ENCODE measurements around the gene PRPSAP2. TPM values are rescaled to one million over a fixed set of nuclear protein-coding genes. Genes with fewer than 3 reads are reported as not detected.

The PRPSAP2 gene
- total RNA-seq, 1 experiment from 2014 or later = 24.6 TPM

- BruUV-seq (replicated peaks) = no TSS peak
- Mint-ChIP-seq H3K4me3 (ENCODE audit: low read depth, unreplicated experiment) (peak overlapping the region; percentile 92), H3K36me3 (ENCODE audit: insufficient read depth, unreplicated experiment) (peaks cover 25% of the 10 kb centered on the region), H3K4me1 (ENCODE audit: low read depth, unreplicated experiment) (no peaks in the 10 kb centered on the region), H3K9me3 (ENCODE audit: low read depth, unreplicated experiment) (no peaks in the 10 kb centered on the region), H3K27ac (ENCODE audit: unreplicated experiment) (peak overlapping the region; percentile 84), H3K27me3 (ENCODE audit: unreplicated experiment) (no peaks in the 10 kb centered on the region)
- CTCF ChIA-PET = interaction anchor here (0.6 kb wide), 1 partner anchor 38 kb away, joined by 3 read pairs; no protein-coding TSS in a partner anchor
- intact Hi-C loops (cut with micrococcal nuclease; ENCODE audit: unreplicated experiment) = no loop called here
- TF ChIP-seq, protein P1, sequence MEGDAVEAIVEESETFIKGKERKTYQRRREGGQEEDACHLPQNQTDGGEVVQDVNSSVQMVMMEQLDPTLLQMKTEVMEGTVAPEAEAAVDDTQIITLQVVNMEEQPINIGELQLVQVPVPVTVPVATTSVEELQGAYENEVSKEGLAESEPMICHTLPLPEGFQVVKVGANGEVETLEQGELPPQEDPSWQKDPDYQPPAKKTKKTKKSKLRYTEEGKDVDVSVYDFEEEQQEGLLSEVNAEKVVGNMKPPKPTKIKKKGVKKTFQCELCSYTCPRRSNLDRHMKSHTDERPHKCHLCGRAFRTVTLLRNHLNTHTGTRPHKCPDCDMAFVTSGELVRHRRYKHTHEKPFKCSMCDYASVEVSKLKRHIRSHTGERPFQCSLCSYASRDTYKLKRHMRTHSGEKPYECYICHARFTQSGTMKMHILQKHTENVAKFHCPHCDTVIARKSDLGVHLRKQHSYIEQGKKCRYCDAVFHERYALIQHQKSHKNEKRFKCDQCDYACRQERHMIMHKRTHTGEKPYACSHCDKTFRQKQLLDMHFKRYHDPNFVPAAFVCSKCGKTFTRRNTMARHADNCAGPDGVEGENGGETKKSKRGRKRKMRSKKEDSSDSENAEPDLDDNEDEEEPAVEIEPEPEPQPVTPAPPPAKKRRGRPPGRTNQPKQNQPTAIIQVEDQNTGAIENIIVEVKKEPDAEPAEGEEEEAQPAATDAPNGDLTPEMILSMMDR (IDR thresholded peaks at IDR 0.05; ENCODE audit: unreplicated experiment) = no peak
- DNase-seq = no peak
Observed at GRCh38 chr17:18856570-18856915, 1.4 kb upstream of the PRPSAP2 start.

GRCh38 chr17:18858567-18859245, 775 bp downstream of the PRPSAP2 start:
- CTCF ChIA-PET = interaction anchor here (0.6 kb wide), 1 partner anchor 25 kb away, joined by 5 read pairs; no protein-coding TSS in a partner anchor
- no peaks in the 10 kb centered on the region for H3K27me3 Mint-ChIP-seq (ENCODE audit: unreplicated experiment)
- TF ChIP-seq, protein P1 (IDR thresholded peaks at IDR 0.05; ENCODE audit: unreplicated experiment) = no peak
- intact Hi-C loops (cut with micrococcal nuclease; ENCODE audit: unreplicated experiment) = no loop called here
- no peaks in the 10 kb centered on the region for H3K9me3 Mint-ChIP-seq (ENCODE audit: low read depth, unreplicated experiment)
- peak overlapping the region; percentile 75 for H3K4me3 Mint-ChIP-seq (ENCODE audit: low read depth, unreplicated experiment)
- H3K4me1 Mint-ChIP-seq (ENCODE audit: low read depth, unreplicated experiment) = no peaks in the 10 kb centered on the region
- no peak for DNase-seq
- peak overlapping the region; percentile 79 for H3K27ac Mint-ChIP-seq (ENCODE audit: unreplicated experiment)
- peaks cover 25% of the 10 kb centered on the region for H3K36me3 Mint-ChIP-seq (ENCODE audit: insufficient read depth, unreplicated experiment)
- BruUV-seq (replicated peaks) = TSS peak; percentile 74

DNA sequence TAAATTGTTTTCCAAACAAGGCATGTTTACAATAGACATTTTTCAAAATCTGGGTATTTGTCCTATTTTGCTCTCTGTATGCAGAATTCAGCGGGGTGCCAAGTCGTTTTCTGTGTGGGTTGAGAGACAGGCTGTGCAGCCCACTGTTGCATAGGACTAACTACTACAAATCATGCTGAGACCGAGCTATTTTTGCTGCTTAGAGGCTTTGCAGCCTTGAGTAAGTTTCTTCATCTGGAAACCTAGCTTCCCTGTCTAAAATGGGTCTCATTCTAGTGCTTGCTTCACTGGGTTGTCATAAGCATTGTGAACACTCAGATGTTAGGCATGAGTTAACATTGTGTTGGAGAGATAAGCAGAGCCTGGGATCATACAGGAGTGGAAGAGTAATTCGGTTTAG, 1.3 kb downstream of the PRPSAP2 start:
- intact Hi-C loops (cut with micrococcal nuclease; ENCODE audit: unreplicated experiment) = no loop called here
- no peak for DNase-seq
- H3K27ac Mint-ChIP-seq (ENCODE audit: unreplicated experiment) = peak overlapping the region; percentile 79
- H3K9me3 Mint-ChIP-seq (ENCODE audit: low read depth, unreplicated experiment) = no peaks in the 10 kb centered on the region
- no peaks in the 10 kb centered on the region for H3K27me3 Mint-ChIP-seq (ENCODE audit: unreplicated experiment)
- no TSS peak for BruUV-seq (replicated peaks)
- H3K4me3 Mint-ChIP-seq (ENCODE audit: low read depth, unreplicated experiment) = peak overlapping the region; percentile 75
- H3K4me1 Mint-ChIP-seq (ENCODE audit: low read depth, unreplicated experiment) = no peaks in the 10 kb centered on the region
- CTCF ChIA-PET = no interaction called here
- TF ChIP-seq, protein P1 (IDR thresholded peaks at IDR 0.05; ENCODE audit: unreplicated experiment) = no peak
- peaks cover 25% of the 10 kb centered on the region for H3K36me3 Mint-ChIP-seq (ENCODE audit: insufficient read depth, unreplicated experiment)

DNA sequence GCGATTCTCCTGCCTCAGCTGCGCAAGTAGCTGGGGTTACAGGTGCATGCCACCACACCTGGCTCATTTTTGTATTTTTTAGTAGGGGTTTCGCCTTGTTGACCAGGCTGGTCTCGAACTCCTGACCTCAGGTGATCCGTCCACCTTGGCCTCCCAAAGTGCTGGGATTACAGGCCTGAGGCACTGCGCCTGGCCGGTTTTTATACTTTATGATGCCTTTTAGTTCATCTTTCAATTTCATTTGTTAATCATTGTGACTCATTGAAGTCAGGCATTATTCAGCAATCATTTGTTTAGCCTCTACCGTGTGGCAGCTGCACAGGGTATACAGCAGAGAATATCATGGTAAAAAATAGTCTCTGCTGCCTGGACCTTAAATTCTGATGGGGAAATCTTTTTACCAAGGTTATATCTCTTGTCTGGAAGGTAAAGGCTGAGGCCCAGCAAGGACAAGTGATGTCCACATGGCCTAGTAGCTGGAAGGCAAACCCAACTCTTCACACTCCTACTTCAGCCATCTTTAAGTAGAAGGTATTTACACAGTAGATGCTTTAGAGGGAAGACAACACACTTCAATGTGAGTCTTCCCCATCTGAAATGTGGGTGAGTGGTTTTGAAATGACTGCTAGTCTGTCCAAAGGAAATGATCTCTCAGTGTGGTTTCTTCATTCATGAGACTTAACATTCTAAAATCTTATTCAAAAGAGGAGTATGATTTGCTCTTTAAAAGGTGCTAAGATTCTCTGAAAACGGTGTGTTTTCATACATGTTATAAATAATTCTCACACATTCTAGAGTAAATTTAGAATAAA, 2.4 kb downstream of the PRPSAP2 start:
- peaks cover 25% of the 10 kb centered on the region for H3K36me3 Mint-ChIP-seq (ENCODE audit: insufficient read depth, unreplicated experiment)
- no peak overlapping the region for H3K27ac Mint-ChIP-seq (ENCODE audit: unreplicated experiment)
- DNase-seq = no peak
- no TSS peak for BruUV-seq (replicated peaks)
- TF ChIP-seq, protein P1 (IDR thresholded peaks at IDR 0.05; ENCODE audit: unreplicated experiment) = no peak
- H3K9me3 Mint-ChIP-seq (ENCODE audit: low read depth, unreplicated experiment) = no peaks in the 10 kb centered on the region
- no peaks in the 10 kb centered on the region for H3K27me3 Mint-ChIP-seq (ENCODE audit: unreplicated experiment)
- H3K4me3 Mint-ChIP-seq (ENCODE audit: low read depth, unreplicated experiment) = no peak overlapping the region
- no peaks in the 10 kb centered on the region for H3K4me1 Mint-ChIP-seq (ENCODE audit: low read depth, unreplicated experiment)
- intact Hi-C loops (cut with micrococcal nuclease; ENCODE audit: unreplicated experiment) = no loop called here
- CTCF ChIA-PET = no interaction called here
